Bronchial epithelial cell (primary cell): Measurements from ENCODE around the gene SLC44A5. TPM values are rescaled to one million over a fixed set of nuclear protein-coding genes. Genes with fewer than 3 reads are reported as not detected.
"Not testable (repeated sequence)": the region's sequence is repeated elsewhere in the genome, so short reads cannot be mapped to it uniquely, and the experiment has no call there.

Source experiments
- DNase-seq: peaks from one replicate; pipeline ENCODE4 v3.0.0-alpha.2; 2010; ENCODE audit warnings: low read depth
- FAIRE-seq: peaks from 2 replicates; lab custom pipeline; 2011; peaks lifted over from hg19 to GRCh38; lab: Jason Lieb, UNC
- H3K27me3 ChIP-seq: 2 replicates; pipeline ENCODE4 v1.5.1; 2011; ENCODE audit warnings: low read length; ENCODE audit not compliant: control insufficient read depth, insufficient read depth
- H3K36me3 ChIP-seq: 2 replicates; pipeline ENCODE4 v1.5.1; 2011; ENCODE audit warnings: low read length; ENCODE audit not compliant: control insufficient read depth, insufficient read depth
- H3K4me3 ChIP-seq: 2 replicates; pipeline ENCODE4 v1.5.1; 2011; ENCODE audit warnings: mild to moderate bottlenecking, low read depth, low read length, control low read depth
- CTCF ChIP-seq: IDR thresholded peaks from 2 replicates; pipeline ENCODE4 v1.5.1; 2011; ENCODE audit warnings: mild to moderate bottlenecking, moderate library complexity, low read length, control low read depth, inconsistent platforms; ENCODE audit not compliant: insufficient read depth, severe bottlenecking
- total RNA-seq: library from RNA; depleted of rRNA; stranded (reverse); fragments of >200 nt; gene quantifications from 2 replicates; pipeline ENCODE4 v1.2.1, GENCODE V29; 2014

SLC44A5 gene
- total RNA-seq, 1 donor from 2014 or later, result under 0.01 TPM

- Histone ChIP-seq H3K4me3 (no peak overlapping the region), H3K27me3 (no peaks in the 10 kb centered on the region), H3K36me3 (no peaks in the 10 kb centered on the region)
- DNase-seq, result no peak
- no peak for TF ChIP-seq CTCF
- no peak for FAIRE-seq
These were observed 214.7 kb downstream of the SLC44A5 start for GRCh38 chr1:75396260-75396659.

GRCh38 chr1:75394386-75395139 is 216.4 kb downstream of the SLC44A5 start:
- Histone ChIP-seq H3K36me3 (no peaks in the 10 kb centered on the region), H3K27me3 (no peaks in the 10 kb centered on the region), H3K4me3 (no peak overlapping the region)
- no peak for TF ChIP-seq CTCF
- FAIRE-seq, result no peak
- no peak for DNase-seq

GRCh38 chr1:75392278-75392677 is 218.6 kb downstream of the SLC44A5 start:
- DNase-seq, result no peak
- Histone ChIP-seq H3K36me3 (no peaks in the 10 kb centered on the region), H3K4me3 (no peak overlapping the region), H3K27me3 (no peaks in the 10 kb centered on the region)
- TF ChIP-seq CTCF, result no peak
- FAIRE-seq, result no peak

GRCh38 chr1:75375476-75376447 is 235.2 kb downstream of the SLC44A5 start:
- not testable (repeated sequence) for H3K36me3 ChIP-seq, FAIRE-seq, DNase-seq, H3K27me3 ChIP-seq, H3K4me3 ChIP-seq

- no peak overlapping the region for H3K4me3 ChIP-seq
- FAIRE-seq, result no peak
- no peaks in the 10 kb centered on the region for H3K36me3 ChIP-seq
- no peaks in the 10 kb centered on the region for H3K27me3 ChIP-seq
- no peak for TF ChIP-seq CTCF
- no peak for DNase-seq
These were observed 237.3 kb downstream of the SLC44A5 start for GRCh38 chr1:75373542-75374159.

GRCh38 chr1:75366595-75366994 is 244.3 kb downstream of the SLC44A5 start:
- no peak for TF ChIP-seq CTCF
- Histone ChIP-seq H3K4me3 (no peak overlapping the region), H3K27me3 (no peaks in the 10 kb centered on the region), H3K36me3 (no peaks in the 10 kb centered on the region)
- no peak for DNase-seq
- FAIRE-seq, result no peak
